Common myeloid progenitor, CD34-positive (primary cell): ENCODE results near the gene EMX1.

Experiments used
- CTCF ChIA-PET: fragments of 350-600 bp; sonication (Branson Sonifier 250); formaldehyde crosslinking; loops from one replicate; lab custom pipeline; 2021; ENCODE audit warnings: antibody characterized with exemption; lab: Charles Lee
- POLR2A ChIA-PET: fragments of 350-600 bp; sonication (Branson Sonifier 250); formaldehyde crosslinking; loops from one replicate; lab custom pipeline; 2021; ENCODE audit warnings: antibody characterized with exemption; lab: Charles Lee
- DNase-seq, 3 donors: peaks; one replicate each; pipeline versions ENCODE4 v3.0.0 to v3.0.0-alpha.2; 2013
- H3K27ac ChIP-seq, 2 experiments: 1 replicate in 1 of 2; 2 replicates in 1 of 2; pipeline ENCODE4 v1.7.0; 2013; ENCODE audit warnings: inconsistent platforms in 2 of 2, low read length in 2 of 2, mild to moderate bottlenecking in 2 of 2, low read depth in 1 of 2, moderate library complexity in 1 of 2; ENCODE audit not compliant: severe bottlenecking in 2 of 2, insufficient read depth in 1 of 2, poor library complexity in 1 of 2
- H3K27me3 ChIP-seq, 5 experiments: replicated peaks in 2 of 5; 1 replicate in 3 of 5; 2 replicates in 2 of 5; pipeline versions ENCODE4 v1.6.1 to v1.7.0; 2013; ENCODE audit warnings: low read length in 4 of 5, mild to moderate bottlenecking in 2 of 5, moderate library complexity in 2 of 5, inconsistent platforms in 1 of 5; ENCODE audit not compliant: insufficient read depth in 5 of 5, control insufficient read depth in 4 of 5
- H3K36me3 ChIP-seq, 4 experiments: 1 replicate in 2 of 4; 2 replicates in 2 of 4; pipeline versions ENCODE4 v1.6.1 to v1.7.0; 2013; ENCODE audit warnings: low read length in 3 of 4, control low read depth in 1 of 4, mild to moderate bottlenecking in 1 of 4; ENCODE audit not compliant: control insufficient read depth in 4 of 4, insufficient read depth in 4 of 4
- H3K4me1 ChIP-seq, 4 experiments: 1 replicate in 3 of 4; 2 replicates in 1 of 4; pipeline versions ENCODE4 v1.6.1 to v1.7.1; 2013; ENCODE audit warnings: low read length in 3 of 4, mild to moderate bottlenecking in 3 of 4, control low read depth in 1 of 4, inconsistent platforms in 1 of 4, moderate library complexity in 1 of 4; ENCODE audit not compliant: control insufficient read depth in 4 of 4, insufficient read depth in 4 of 4; ENCODE audit errors: control extremely low read depth in 1 of 4
- H3K4me3 ChIP-seq, 7 experiments: 1 replicate in 4 of 7; 2 replicates in 3 of 7; pipeline versions ENCODE4 v1.5.1 to v1.7.0; 2013; ENCODE audit warnings: mild to moderate bottlenecking in 7 of 7, low read length in 6 of 7, moderate library complexity in 6 of 7, inconsistent platforms in 2 of 7, low read depth in 2 of 7, control low read depth in 1 of 7; ENCODE audit not compliant: insufficient read depth in 4 of 7, control insufficient read depth in 1 of 7; ENCODE audit errors: extremely low read depth in 1 of 7
- H3K9me3 ChIP-seq, 5 experiments: 1 replicate in 4 of 5; 2 replicates in 1 of 5; pipeline versions ENCODE4 v1.6.1 to v1.7.1; 2013; ENCODE audit warnings: low read length in 4 of 5, mild to moderate bottlenecking in 2 of 5, inconsistent platforms in 1 of 5, low read depth in 1 of 5, moderate library complexity in 1 of 5; ENCODE audit not compliant: control insufficient read depth in 4 of 5, insufficient read depth in 2 of 5; ENCODE audit errors: control extremely low read depth in 1 of 5
- WGBS: methylation state at CpG from one replicate; pipeline ENCODE4 v1.1.5; 2013; ENCODE audit not compliant: insufficient coverage; 5-methylcytosine and 5-hydroxymethylcytosine counted together

Gene EMX1

DNA sequence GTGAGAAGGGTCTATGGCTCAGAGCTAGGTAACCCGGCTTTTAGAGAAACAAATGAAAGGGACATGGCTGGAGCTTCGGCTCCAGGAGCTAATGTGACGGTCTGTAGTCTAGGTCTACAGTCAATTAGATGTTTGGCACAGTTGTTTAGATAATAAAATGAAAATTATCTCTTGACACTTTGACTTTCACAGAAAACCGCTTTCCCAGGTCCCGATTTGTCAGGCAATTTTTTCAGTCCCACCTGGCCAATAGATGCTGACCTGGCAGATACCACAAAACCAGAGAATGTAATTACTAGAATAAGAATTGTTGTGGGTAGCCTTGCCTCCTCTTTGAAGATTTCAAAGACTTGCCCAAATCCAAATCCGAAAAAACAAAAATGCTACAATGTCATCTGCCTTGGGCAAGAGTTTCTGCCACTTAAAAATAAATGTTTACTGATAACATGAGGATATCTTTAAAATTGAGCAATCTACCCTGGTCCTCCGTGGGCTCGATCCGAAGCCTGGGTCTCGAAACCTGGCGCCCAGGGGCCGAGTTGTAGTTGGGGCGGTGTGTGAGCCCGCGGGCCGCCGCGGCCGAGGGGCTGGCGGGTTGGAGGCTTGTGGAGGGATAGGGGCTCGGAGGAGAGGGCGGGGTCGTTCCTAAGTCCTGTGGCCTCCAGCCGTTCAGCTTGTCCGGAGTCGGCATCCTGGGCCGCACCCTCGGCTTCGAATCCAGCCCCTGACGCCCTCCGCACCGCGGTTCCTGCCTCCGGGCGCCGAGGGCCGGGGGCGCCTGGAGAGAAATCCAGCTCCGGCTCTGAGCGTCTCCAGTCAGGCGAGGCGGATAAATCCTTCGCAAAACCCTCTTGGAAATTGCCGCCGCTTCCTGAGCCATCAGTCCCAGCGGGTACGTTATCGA is 2.3 kb downstream of the EMX1 start:
- Histone ChIP-seq H3K4me3 (peak overlapping the region in 3 of 7 experiments; percentile 36 to 56 (median 53)), H3K9me3 (no peaks in the 10 kb centered on the region), H3K27ac (no peak overlapping the region), H3K27me3 (peaks cover 9 to 99% (median 70%) of the 10 kb centered on the region in 5 experiments), H3K36me3 (no peaks in the 10 kb centered on the region), H3K4me1 (peaks cover 0 to 60% (median 49%) of the 10 kb centered on the region in 4 experiments)
- CTCF ChIA-PET, result interaction anchor here (1.0 kb wide), 1 partner anchor 8 kb away, joined by 3 read pairs; no protein-coding TSS in a partner anchor
- POLR2A ChIA-PET, result no interaction called here
- 8% methylated on average over 42 of the region's 48 CpGs for WGBS
- DNase-seq, result peak in 1 of 3 donors; percentile 19

DNA sequence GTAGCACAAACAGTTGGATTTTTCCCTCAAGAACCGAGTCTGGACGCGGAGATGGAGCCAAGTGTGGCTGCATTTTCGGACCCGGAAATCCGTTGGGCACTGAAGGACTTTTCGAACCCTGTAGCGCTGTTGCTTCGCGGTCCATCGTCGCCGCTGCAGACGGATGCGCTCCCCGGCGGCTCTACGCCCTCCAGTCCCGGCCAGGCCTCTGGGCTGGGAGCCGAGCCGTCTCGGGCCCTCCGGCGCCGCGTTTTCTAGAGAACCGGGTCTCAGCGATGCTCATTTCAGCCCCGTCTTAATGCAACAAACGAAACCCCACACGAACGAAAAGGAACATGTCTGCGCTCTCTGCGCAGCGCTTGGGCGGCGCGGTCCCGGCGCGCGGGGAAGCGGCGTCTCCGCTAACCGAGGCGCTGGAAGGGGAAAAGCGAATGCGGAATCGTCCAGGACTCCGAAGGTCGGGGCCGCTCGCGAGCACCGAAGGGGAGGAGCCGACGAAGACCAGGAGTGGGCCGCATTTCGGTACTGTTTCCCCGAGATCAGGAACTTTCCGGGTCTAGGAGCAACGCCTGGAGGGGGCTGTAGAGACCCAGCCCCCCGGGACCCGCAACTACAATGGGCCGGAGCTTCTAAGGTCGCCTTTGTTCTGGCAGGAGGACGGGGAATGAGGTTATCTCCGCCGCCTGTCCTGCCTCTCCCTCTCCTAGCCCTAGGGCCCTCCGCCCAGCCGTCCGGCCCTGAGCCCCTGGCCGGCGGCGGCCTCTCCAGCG is 3.2 kb downstream of the EMX1 start:
- WGBS, result 2% methylated on average over 74 of the region's 77 CpGs
- no peaks in the 10 kb centered on the region for H3K36me3 ChIP-seq
- ChIA-PET POLR2A (no interaction called here), CTCF (interaction anchor here (1.0 to 1.4 kb wide), 2 partner anchors 9 to 28 kb away, joined by 3 read pairs; no protein-coding TSS in a partner anchor)
- H3K27me3 ChIP-seq, result peaks cover 9 to 99% (median 74%) of the 10 kb centered on the region in 5 experiments
- peaks cover 0 to 62% (median 51%) of the 10 kb centered on the region in 4 experiments for H3K4me1 ChIP-seq
- H3K9me3 ChIP-seq, result no peaks in the 10 kb centered on the region
- H3K4me3 ChIP-seq, result peak overlapping the region in 5 of 7 experiments; percentile 7 to 56 (median 36)
- DNase-seq, result peak; percentile 53 to 80 (median 79)
- no peak overlapping the region for H3K27ac ChIP-seq

DNA sequence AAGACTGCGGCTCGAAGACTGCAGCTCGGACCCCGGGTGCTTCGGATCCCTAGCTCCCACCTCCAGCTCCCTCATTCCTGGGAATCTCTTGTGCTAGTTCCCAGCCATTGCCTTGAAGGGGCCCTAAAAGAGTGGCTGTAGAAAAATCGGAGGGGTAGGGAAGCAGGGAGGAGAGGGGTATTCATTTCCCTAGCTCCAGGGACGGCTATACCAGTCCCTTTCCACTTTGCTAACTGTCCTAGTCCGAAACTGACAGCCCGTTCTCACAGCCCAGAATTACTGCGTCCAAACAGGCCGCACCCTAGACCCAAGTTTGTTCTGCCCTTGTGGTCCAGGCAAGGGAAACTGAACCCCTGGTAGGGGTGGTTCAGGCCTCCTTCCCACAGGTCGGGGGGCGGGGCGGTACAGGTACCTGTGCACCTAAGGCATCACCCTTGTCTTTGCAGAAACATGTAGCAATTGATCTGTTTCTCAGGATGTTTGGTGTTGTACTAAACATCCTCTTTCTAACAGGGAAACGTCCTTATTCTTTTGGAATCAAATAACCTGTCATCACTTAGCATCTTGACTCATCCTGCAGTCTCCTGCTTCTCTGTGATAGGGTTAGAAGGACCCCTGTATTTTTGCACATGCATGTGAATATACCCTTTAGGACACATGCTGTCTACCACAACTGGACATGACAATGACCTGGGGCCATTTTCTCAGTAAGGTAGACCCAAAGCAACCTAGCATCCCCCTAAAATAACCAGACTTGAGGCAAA is 4.0 kb downstream of the EMX1 start:
- ChIA-PET POLR2A (no interaction called here), CTCF (interaction anchor here (1.0 to 1.4 kb wide), 2 partner anchors 10 to 29 kb away, joined by 3 read pairs; no protein-coding TSS in a partner anchor)
- Histone ChIP-seq H3K9me3 (no peaks in the 10 kb centered on the region), H3K27me3 (peaks cover 9 to 99% (median 75%) of the 10 kb centered on the region in 5 experiments), H3K36me3 (no peaks in the 10 kb centered on the region), H3K4me1 (peaks cover 0 to 54% (median 46%) of the 10 kb centered on the region in 4 experiments), H3K27ac (no peak overlapping the region), H3K4me3 (peak overlapping the region in 1 of 7 experiments; percentile 53)
- no peak for DNase-seq
- WGBS, result 19% methylated on average over 12 of the region's 15 CpGs

DNA sequence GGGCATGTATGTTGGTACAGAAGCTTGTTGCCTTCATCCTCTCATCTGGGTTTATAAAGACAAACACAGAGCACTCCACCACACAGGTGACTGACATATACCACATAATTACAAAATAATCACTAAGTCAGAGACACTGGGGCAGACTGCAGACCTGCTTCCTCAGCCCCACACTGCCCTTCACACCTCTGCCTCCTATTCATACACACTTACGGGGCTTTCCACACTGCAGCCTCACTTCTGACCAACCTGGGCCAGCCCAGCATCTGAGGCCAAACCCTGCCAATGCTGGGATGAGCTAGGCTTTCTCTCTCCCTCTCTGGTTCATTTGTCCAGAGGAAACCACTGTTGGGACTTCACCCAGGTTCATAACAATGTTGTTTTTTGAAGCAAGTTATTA is 4.5 kb downstream of the EMX1 start:
- POLR2A ChIA-PET, result no interaction called here
- H3K36me3 ChIP-seq, result no peaks in the 10 kb centered on the region
- CTCF ChIA-PET, result interaction anchor here (1.4 kb wide), 1 partner anchor 29 kb away, joined by 3 read pairs; no protein-coding TSS in a partner anchor
- peaks cover 15 to 99% (median 75%) of the 10 kb centered on the region in 5 experiments for H3K27me3 ChIP-seq
- no peak overlapping the region for H3K4me3 ChIP-seq
- 86% methylated on average over 1 of the region's 1 CpG for WGBS
- no peaks in the 10 kb centered on the region for H3K9me3 ChIP-seq
- DNase-seq, result no peak
- no peak overlapping the region for H3K27ac ChIP-seq
- peaks cover 0 to 48% (median 40%) of the 10 kb centered on the region in 4 experiments for H3K4me1 ChIP-seq

DNA sequence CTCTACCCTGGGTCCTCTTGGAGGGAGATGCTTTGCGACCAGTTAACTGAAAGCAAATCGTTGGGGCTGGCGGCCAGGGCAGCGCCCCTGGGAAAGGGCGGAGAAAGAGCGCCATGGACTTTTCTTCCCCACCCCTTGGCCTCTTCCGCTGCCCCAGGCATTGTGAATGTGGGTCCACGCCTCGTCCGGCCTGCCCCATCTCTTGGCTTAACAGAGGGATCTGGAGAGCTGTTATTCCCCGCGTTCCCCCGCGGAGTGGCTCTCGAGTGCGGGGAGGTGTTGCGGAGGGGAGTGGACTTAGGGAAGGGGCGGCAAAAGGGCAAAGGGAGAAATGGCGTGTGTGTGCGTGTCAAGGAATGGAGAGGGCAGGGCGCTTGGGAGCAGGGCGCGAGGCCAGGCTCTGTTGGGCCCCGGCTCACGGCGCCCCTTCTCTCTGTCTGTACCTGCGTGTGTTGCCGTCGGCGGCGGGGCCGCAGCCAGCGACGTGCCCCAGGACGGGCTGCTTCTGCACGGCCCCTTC is 6.6 kb downstream of the EMX1 start:
- Histone ChIP-seq H3K27ac (no peak overlapping the region), H3K36me3 (no peaks in the 10 kb centered on the region), H3K9me3 (no peaks in the 10 kb centered on the region), H3K27me3 (peaks cover 29 to 99% (median 84%) of the 10 kb centered on the region in 5 experiments), H3K4me1 (peaks cover 0 to 30% (median 26%) of the 10 kb centered on the region in 4 experiments), H3K4me3 (peak overlapping the region in 2 of 7 experiments; percentile 15 to 46)
- ChIA-PET CTCF (interaction anchor here (1.0 to 2.7 kb wide), 3 partner anchors 8 to 50 kb away, joined by 3 to 9 read pairs (median 3); no protein-coding TSS in a partner anchor), POLR2A (no interaction called here)
- DNase-seq, result no peak
- 6% methylated on average over 26 of the region's 36 CpGs for WGBS
